BJ (cell line): Measurements from ENCODE around the gene SCAMP3. TPM values are rescaled to one million over a fixed set of nuclear protein-coding genes. Genes with fewer than 3 reads are reported as not detected.

ENCODE experiments used
- CTCF ChIA-PET: fragments of 350-600 bp; formaldehyde crosslinking; extraction: SDS; loops from one replicate; lab custom pipeline; 2021; ENCODE audit warnings: antibody characterized with exemption, inconsistent platforms; lab: Yijun Ruan, JAX
- POLR2A ChIA-PET: fragments of 300-600 bp; sonication (Branson Sonifier 250); formaldehyde crosslinking; extraction: SDS; loops from one replicate; lab custom pipeline; 2021; ENCODE audit warnings: antibody characterized with exemption; lab: Charles Lee
- DNase-seq: peaks from one replicate; pipeline ENCODE4 v3.0.0-alpha.2; 2011; ENCODE audit warnings: low read depth
- H3K27me3 ChIP-seq: 2 replicates; pipeline ENCODE4 v1.6.0; 2011; ENCODE audit warnings: low read length; ENCODE audit not compliant: control insufficient read depth, insufficient read depth
- H3K36me3 ChIP-seq: 2 replicates; pipeline ENCODE4 v1.5.1; 2011; ENCODE audit warnings: low read length; ENCODE audit not compliant: control insufficient read depth, insufficient read depth
- H3K4me3 ChIP-seq: 2 replicates; pipeline ENCODE4 v1.5.1; 2011; ENCODE audit warnings: low read depth, mild to moderate bottlenecking, control low read depth, low read length
- polyA plus RNA-seq: library from polyadenylated mRNA; depleted of rRNA; stranded (reverse); fragments of >200 nt; gene quantifications from 2 replicates; pipeline ENCODE4 v1.2.3, GENCODE V29; 2011
- TF ChIP-seq, protein P1 (sequence below): IDR thresholded peaks from 2 replicates; pipeline ENCODE4 v1.5.1; 2011; ENCODE audit warnings: low read depth, mild to moderate bottlenecking, control low read depth, inconsistent platforms, low read length, moderate library complexity; ENCODE audit not compliant: insufficient read depth

SCAMP3 gene
- polyA plus RNA-seq, 1 experiment: 193 TPM

DNA sequence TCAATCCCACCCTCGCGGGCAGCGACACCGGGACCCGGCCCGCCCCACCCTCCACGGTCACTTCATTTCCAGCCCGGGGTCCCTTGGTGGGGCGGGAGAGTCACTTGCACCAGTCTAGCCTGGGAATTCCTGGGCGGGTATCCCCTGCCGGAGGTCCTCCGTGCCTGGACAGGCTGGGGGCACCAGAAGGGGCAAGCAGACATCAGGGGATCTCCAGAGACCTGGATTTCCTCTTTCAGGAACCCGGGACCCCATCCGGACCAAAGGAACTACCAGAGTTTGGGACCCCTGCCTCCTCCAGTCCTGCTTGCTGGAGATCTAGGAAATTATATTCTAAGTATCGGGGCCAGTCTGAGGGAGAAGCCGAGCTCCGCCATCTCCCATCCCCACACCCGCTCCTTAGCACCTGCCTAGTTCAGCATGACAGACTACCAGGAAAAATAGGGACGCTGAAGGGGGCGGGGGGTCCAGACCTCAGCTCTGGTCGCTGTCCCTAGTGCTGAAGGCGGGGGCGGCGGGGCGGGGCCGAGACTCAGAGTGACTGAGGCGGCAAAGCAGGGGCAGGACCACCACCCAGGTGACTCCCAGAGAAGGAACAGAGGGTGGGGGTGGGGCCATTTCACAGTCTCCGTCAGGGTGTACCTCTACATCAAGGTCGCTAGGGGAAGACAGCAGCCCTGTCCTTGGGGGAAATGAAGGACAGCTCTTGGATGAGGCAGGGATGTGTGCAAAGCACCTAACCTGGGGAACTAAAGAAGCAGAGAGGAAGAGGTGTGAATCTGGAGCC, 15.9 kb upstream of the SCAMP3 start:
- TF ChIP-seq, protein P1, sequence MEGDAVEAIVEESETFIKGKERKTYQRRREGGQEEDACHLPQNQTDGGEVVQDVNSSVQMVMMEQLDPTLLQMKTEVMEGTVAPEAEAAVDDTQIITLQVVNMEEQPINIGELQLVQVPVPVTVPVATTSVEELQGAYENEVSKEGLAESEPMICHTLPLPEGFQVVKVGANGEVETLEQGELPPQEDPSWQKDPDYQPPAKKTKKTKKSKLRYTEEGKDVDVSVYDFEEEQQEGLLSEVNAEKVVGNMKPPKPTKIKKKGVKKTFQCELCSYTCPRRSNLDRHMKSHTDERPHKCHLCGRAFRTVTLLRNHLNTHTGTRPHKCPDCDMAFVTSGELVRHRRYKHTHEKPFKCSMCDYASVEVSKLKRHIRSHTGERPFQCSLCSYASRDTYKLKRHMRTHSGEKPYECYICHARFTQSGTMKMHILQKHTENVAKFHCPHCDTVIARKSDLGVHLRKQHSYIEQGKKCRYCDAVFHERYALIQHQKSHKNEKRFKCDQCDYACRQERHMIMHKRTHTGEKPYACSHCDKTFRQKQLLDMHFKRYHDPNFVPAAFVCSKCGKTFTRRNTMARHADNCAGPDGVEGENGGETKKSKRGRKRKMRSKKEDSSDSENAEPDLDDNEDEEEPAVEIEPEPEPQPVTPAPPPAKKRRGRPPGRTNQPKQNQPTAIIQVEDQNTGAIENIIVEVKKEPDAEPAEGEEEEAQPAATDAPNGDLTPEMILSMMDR: peak; percentile 43
- ChIA-PET CTCF (interaction anchor here (0.7 to 2.6 kb wide), 8 partner anchors 20 to 370 kb away, joined by 3 to 12 read pairs (median 6); no protein-coding TSS in a partner anchor), POLR2A (no interaction called here)
- H3K36me3 ChIP-seq: no peaks in the 10 kb centered on the region; the same call in 1 of the 2 replicates
- H3K4me3 ChIP-seq: peak overlapping the region; percentile 86
- H3K27me3 ChIP-seq: no peaks in the 10 kb centered on the region
- no peak for DNase-seq

DNA sequence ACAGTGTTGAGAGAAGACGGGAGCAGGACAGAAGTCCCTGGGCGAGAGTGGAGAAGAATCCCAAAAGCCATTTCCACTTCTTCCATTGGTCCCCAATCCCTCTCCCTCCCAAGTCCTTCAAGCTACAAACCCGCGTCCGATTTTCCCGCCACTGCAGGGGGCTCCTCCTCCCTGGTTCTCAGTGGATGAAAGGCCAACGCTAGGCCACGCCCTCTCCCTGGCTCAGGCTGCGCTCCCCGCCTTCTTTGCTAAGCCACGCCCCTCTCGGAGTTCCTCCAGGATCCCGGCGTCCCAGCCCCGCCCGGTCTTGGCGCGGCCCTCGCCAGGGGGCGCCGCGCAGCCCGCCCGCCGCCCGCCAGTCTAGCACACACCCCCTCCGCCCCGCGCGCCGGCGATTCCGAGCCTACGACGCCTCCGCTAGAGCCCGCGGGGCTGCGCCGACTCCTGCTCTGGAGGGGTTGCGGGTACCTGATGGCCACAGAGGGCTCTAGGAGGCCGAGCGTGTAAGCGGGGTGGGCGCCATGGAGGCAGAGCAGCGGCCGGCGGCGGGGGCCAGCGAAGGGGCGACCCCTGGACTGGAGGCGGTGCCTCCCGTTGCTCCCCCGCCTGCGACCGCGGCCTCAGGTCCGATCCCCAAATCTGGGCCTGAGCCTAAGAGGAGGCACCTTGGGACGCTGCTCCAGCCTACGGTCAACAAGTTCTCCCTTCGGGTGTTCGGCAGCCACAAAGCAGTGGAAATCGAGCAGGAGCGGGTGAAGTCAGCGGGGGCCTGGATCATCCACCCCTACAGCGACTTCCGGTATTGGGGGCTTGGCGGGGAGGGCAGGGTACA, 15.1 kb upstream of the SCAMP3 start, which contains the start of gene HCN3:
HCN3 (plus strand) TSS at position 394 of the 832 bp plus-strand sequence; CDS start at position 522, 128 bp downstream.
- POLR2A ChIA-PET: no interaction called here
- H3K27me3 ChIP-seq: no peaks in the 10 kb centered on the region
- H3K4me3 ChIP-seq: peak within 1 kb of the TSS; percentile 86
- TF ChIP-seq, protein P1: peak; percentile 42
- CTCF ChIA-PET: interaction anchor here (0.7 to 2.6 kb wide), 11 partner anchors 15 to 63 kb away, joined by 3 to 12 read pairs (median 3); no protein-coding TSS in a partner anchor
- H3K36me3 ChIP-seq: no peaks in the 10 kb centered on the region
- DNase-seq: peak; percentile 60

DNA sequence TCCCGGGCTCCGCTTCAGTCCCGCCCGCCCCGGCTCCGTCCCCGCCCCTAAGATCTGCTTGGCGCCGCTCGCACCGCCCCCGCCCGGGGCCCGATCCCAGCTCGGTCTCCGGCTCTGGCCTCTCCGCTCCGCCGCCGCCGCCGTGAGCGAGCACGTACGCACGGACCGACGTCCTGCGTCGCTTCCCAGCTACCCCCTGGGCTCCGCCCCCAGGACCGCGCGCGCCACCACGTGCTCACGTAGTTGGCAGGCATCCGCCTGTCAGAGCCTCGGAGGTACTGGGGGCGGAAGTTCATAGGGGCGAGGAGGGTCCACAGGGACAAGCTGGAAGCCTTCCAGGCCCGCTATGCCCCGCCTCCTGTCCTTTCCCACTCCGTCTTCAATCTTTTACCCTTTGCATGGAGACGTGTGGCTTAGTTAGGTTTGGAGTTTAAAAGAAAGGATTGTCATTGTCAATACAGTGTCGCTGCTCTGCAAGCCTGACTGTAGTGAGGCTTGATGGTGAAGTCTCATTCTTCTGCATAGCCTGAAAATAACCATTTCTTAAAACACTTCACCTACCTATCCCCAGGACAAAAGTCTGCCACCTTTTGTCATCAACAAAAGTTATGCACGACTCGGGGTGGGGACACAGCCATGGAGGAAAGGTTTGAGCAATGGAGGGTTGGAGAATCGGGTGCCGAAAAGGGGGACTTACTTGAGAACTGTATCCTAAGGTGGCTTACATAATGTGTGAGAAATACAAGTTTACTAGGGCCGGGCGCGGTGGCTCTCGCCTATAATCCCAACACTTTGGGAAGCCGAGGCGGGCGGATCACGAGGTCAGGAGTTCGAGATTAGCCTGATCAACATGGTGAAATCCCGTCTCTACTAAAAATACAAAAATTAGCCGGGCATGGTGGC, 11.4 kb upstream of the SCAMP3 start, which contains the start of gene CLK2:
CLK2 (minus strand) TSS at position 162 of the 903 bp plus-strand sequence. CDS start 2,527 bp downstream, outside the sequence.
- Histone ChIP-seq H3K27me3 (no peaks in the 10 kb centered on the region), H3K36me3 (peaks cover 12% of the 10 kb centered on the region), H3K4me3 (peak within 1 kb of the TSS; percentile 88)
- peak; percentile 46 for DNase-seq
- CTCF ChIA-PET: interaction anchor here (0.9 to 3.7 kb wide), 7 partner anchors 12 to 66 kb away, joined by 3 to 20 read pairs (median 4); partner anchors contain the start of gene SCAMP3
- POLR2A ChIA-PET: interaction anchor here (0.5 to 0.7 kb wide), 2 partner anchors 23 to 49 kb away, joined by 3 to 4 read pairs; no protein-coding TSS in a partner anchor
- TF ChIP-seq, protein P1: no peak

DNA sequence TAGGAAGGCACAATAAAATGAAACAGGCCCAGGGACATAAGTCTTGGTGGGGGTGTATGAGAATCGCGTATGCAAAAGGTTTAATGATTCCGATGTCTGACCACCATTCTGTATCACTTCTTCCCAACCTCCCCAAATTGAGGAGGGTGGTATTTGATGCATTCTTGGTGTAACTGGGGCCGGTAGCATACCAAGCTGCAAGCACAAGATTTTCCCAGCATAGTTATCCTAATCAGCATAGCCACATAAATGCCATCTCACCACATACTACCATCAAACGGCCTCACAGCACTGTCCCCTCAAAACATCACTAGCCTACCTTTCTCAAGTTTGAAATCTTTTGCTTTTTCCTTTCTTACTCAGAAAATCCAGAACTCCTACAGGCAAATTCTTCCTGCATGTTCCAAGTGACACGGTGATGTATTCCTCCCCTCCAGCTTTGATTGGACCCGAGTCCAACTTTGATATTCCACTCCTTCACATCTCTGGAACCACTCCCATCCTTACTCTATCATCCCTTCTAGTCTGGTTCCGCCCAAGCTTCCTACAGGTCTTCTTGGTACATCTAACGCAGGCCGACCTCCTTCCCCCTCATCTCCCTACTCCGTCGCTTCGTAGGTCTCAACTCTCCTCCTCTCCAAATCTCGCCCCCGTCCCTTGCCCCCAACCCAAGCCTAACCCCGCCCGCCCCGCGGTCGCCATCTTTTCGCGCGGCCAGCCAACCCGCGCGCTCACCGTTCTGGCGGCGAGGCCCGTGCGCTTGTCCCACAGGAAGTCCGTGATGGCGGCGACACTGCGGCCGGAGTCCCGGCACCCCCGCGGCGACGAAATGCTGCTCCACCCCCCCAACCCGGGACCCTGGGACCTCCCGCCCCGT, 10.5 kb upstream of the SCAMP3 start:
- Histone ChIP-seq H3K36me3 (peaks cover 20% of the 10 kb centered on the region), H3K27me3 (no peaks in the 10 kb centered on the region), H3K4me3 (peak overlapping the region; percentile 88)
- no peak for DNase-seq
- TF ChIP-seq, protein P1: no peak
- POLR2A ChIA-PET: interaction anchor here (0.5 to 0.7 kb wide), 2 partner anchors 22 to 48 kb away, joined by 3 to 4 read pairs; no protein-coding TSS in a partner anchor
- CTCF ChIA-PET: interaction anchor here (0.7 to 3.7 kb wide), 7 partner anchors 11 to 78 kb away, joined by 3 to 20 read pairs (median 3); partner anchors contain the start of gene SCAMP3
